ENCODE measurements around the gene KANK4. TPM values are rescaled to one million over a fixed set of nuclear protein-coding genes. Genes with fewer than 3 reads are reported as not detected.

The KANK4 gene
- total and polyA plus RNA-seq, 2 of the 8 experiments (the other 6 are each of a cell fraction or from before 2014, with no cell fraction given), result 0.22 to 0.26 TPM

DNA sequence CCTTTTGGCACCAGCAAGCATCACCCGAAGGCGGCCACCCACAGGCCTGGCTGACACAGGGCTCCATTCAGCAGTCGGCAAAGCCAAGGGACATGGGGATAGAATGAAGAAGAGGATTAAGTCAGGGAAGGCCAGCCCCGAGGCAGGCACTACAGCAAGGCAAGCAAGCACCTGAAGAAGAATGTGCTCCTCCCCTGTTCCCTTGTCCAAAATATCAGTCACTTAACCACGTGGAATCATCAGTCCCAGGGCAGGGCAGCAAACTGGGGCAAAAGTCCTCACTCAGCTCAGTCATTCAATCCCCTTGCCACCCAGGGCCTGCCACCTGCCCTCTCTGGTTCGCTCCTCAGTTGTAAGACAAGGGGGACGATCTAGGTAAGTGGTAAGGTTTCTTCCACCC is 9.3 kb downstream of the KANK4 start (continued):
- TF ChIP-seq, protein P1, sequence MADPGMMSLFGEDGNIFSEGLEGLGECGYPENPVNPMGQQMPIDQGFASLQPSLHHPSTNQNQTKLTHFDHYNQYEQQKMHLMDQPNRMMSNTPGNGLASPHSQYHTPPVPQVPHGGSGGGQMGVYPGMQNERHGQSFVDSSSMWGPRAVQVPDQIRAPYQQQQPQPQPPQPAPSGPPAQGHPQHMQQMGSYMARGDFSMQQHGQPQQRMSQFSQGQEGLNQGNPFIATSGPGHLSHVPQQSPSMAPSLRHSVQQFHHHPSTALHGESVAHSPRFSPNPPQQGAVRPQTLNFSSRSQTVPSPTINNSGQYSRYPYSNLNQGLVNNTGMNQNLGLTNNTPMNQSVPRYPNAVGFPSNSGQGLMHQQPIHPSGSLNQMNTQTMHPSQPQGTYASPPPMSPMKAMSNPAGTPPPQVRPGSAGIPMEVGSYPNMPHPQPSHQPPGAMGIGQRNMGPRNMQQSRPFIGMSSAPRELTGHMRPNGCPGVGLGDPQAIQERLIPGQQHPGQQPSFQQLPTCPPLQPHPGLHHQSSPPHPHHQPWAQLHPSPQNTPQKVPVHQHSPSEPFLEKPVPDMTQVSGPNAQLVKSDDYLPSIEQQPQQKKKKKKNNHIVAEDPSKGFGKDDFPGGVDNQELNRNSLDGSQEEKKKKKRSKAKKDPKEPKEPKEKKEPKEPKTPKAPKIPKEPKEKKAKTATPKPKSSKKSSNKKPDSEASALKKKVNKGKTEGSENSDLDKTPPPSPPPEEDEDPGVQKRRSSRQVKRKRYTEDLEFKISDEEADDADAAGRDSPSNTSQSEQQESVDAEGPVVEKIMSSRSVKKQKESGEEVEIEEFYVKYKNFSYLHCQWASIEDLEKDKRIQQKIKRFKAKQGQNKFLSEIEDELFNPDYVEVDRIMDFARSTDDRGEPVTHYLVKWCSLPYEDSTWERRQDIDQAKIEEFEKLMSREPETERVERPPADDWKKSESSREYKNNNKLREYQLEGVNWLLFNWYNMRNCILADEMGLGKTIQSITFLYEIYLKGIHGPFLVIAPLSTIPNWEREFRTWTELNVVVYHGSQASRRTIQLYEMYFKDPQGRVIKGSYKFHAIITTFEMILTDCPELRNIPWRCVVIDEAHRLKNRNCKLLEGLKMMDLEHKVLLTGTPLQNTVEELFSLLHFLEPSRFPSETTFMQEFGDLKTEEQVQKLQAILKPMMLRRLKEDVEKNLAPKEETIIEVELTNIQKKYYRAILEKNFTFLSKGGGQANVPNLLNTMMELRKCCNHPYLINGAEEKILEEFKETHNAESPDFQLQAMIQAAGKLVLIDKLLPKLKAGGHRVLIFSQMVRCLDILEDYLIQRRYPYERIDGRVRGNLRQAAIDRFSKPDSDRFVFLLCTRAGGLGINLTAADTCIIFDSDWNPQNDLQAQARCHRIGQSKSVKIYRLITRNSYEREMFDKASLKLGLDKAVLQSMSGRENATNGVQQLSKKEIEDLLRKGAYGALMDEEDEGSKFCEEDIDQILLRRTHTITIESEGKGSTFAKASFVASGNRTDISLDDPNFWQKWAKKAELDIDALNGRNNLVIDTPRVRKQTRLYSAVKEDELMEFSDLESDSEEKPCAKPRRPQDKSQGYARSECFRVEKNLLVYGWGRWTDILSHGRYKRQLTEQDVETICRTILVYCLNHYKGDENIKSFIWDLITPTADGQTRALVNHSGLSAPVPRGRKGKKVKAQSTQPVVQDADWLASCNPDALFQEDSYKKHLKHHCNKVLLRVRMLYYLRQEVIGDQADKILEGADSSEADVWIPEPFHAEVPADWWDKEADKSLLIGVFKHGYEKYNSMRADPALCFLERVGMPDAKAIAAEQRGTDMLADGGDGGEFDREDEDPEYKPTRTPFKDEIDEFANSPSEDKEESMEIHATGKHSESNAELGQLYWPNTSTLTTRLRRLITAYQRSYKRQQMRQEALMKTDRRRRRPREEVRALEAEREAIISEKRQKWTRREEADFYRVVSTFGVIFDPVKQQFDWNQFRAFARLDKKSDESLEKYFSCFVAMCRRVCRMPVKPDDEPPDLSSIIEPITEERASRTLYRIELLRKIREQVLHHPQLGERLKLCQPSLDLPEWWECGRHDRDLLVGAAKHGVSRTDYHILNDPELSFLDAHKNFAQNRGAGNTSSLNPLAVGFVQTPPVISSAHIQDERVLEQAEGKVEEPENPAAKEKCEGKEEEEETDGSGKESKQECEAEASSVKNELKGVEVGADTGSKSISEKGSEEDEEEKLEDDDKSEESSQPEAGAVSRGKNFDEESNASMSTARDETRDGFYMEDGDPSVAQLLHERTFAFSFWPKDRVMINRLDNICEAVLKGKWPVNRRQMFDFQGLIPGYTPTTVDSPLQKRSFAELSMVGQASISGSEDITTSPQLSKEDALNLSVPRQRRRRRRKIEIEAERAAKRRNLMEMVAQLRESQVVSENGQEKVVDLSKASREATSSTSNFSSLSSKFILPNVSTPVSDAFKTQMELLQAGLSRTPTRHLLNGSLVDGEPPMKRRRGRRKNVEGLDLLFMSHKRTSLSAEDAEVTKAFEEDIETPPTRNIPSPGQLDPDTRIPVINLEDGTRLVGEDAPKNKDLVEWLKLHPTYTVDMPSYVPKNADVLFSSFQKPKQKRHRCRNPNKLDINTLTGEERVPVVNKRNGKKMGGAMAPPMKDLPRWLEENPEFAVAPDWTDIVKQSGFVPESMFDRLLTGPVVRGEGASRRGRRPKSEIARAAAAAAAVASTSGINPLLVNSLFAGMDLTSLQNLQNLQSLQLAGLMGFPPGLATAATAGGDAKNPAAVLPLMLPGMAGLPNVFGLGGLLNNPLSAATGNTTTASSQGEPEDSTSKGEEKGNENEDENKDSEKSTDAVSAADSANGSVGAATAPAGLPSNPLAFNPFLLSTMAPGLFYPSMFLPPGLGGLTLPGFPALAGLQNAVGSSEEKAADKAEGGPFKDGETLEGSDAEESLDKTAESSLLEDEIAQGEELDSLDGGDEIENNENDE (IDR thresholded peaks at IDR 0.05; ENCODE audit: insufficient replicate concordance, low read length), result no peak
- TF ChIP-seq NRF1 (IDR thresholded peaks at IDR 0.05; ENCODE audit: low read depth, low read length), result no peak
- TF ChIP-seq YY1 (IDR thresholded peaks at IDR 0.05; ENCODE audit: low read depth, low read length), result no peak
- no peak for TF ChIP-seq NANOG (IDR thresholded peaks at IDR 0.05; ENCODE audit: insufficient read depth, low read depth, low read length, poor library complexity, severe bottlenecking)
- no peak for TF ChIP-seq SRF (IDR thresholded peaks at IDR 0.05; ENCODE audit: low read depth, low read length)
- TF ChIP-seq SIN3A (conservative IDR thresholded peaks at IDR 0.05 in 1 of 2, IDR thresholded peaks at IDR 0.05 in 1 of 2; ENCODE audit: low read depth in 1 of 2, low read length in 2 of 2), result no peak
- TF ChIP-seq POLR2AphosphoS5 (IDR thresholded peaks at IDR 0.05; ENCODE audit: low read depth, low read length), result no peak
- no peak for TF ChIP-seq RAD21 (IDR thresholded peaks at IDR 0.05 in 1 of 2, conservative IDR thresholded peaks at IDR 0.05 in 1 of 2; ENCODE audit: low read depth in 2 of 2, low read length in 2 of 2)
- TF ChIP-seq TCF12 (IDR thresholded peaks at IDR 0.05; ENCODE audit: low read depth, low read length), result no peak
- TF ChIP-seq GTF2F1 (IDR thresholded peaks at IDR 0.05; ENCODE audit: borderline replicate concordance, low read depth, low read length), result no peak
- TF ChIP-seq CTBP2 (IDR thresholded peaks at IDR 0.05; ENCODE audit: borderline replicate concordance, insufficient read depth, insufficient read length, low read length), result no peak

Data from H1 (cell line).